Stimulated activated CD8-positive, alpha-beta memory T cell treated with anti-CD3 and anti-CD28 coated beads, Interleukin-15, amount 100 ng/mL, for 4 hours (primary cell): ENCODE results near the gene GPR55.

ENCODE experiments used
- DNase-seq, 2 donors: peaks; one replicate each; pipeline ENCODE4 v3.0.0-alpha.2; 2020; ENCODE audit warnings: low read depth in 2 of 2

GPR55 gene

GRCh38 chr2:230934231-230935129 lies 9.4 kb upstream of the GPR55 start:
- no peak for DNase-seq

- DNase-seq: no peak
These were observed 8.6 kb upstream of the GPR55 start for GRCh38 chr2:230933521-230934180.

- no peak for DNase-seq
These were observed 7.8 kb upstream of the GPR55 start for GRCh38 chr2:230932556-230933511.

- DNase-seq: no peak
These were observed 6.7 kb upstream of the GPR55 start for GRCh38 chr2:230931556-230932231.

GRCh38 chr2:230930928-230931555 lies 6.0 kb upstream of the GPR55 start:
- no peak for DNase-seq

- DNase-seq: no peak
These were observed 5.2 kb upstream of the GPR55 start for GRCh38 chr2:230930149-230930780.

- DNase-seq: no peak
These were observed 4.5 kb upstream of the GPR55 start for GRCh38 chr2:230929381-230930148.

GRCh38 chr2:230928701-230929380 lies 3.8 kb upstream of the GPR55 start:
- no peak for DNase-seq

GRCh38 chr2:230927711-230928341 lies 2.8 kb upstream of the GPR55 start:
- no peak for DNase-seq

GRCh38 chr2:230925879-230926765 lies 1.1 kb upstream of the GPR55 start:
- DNase-seq: no peak

- DNase-seq: no peak
These were observed 419 bp upstream of the GPR55 start for GRCh38 chr2:230925443-230925878.

GRCh38 chr2:230924092-230924469 lies 961 bp downstream of the GPR55 start:
- no peak for DNase-seq

GRCh38 chr2:230922951-230923717 lies 1.9 kb downstream of the GPR55 start:
- no peak for DNase-seq

GRCh38 chr2:230921806-230922595 lies 3.0 kb downstream of the GPR55 start:
- no peak for DNase-seq

GRCh38 chr2:230920167-230920566 lies 4.9 kb downstream of the GPR55 start:
- no peak for DNase-seq

GRCh38 chr2:230919681-230920080 lies 5.4 kb downstream of the GPR55 start:
- no peak for DNase-seq
